Ishikawa (cell line): ENCODE data around the gene DNAJB11.

ENCODE experiments used
- CEBPB ChIP-seq: IDR thresholded peaks from 2 replicates; pipeline ENCODE4 v1.6.1; 2012
- CREB1 ChIP-seq: IDR thresholded peaks from 2 replicates; pipeline ENCODE4 v1.6.1; 2012; ENCODE audit warnings: low read depth
- EGR1 ChIP-seq: IDR thresholded peaks from 2 replicates; pipeline ENCODE4 v1.6.1; 2012
- EP300 ChIP-seq: IDR thresholded peaks from 2 replicates; pipeline ENCODE4 v1.6.1; 2012; ENCODE audit warnings: borderline replicate concordance
- FOXM1 ChIP-seq: IDR thresholded peaks from 2 replicates; pipeline ENCODE4 v1.6.1; 2012; ENCODE audit warnings: low read depth, borderline replicate concordance
- NFIC ChIP-seq: IDR thresholded peaks from 2 replicates; pipeline ENCODE4 v1.6.1; 2012
- RAD21 ChIP-seq: IDR thresholded peaks from 2 replicates; pipeline ENCODE4 v1.6.1; 2012; ENCODE audit warnings: low read depth
- REST ChIP-seq: IDR thresholded peaks from 2 replicates; pipeline ENCODE4 v1.6.1; 2012; ENCODE audit warnings: low read depth, mild to moderate bottlenecking
- TAF1 ChIP-seq: IDR thresholded peaks from 2 replicates; pipeline ENCODE4 v1.6.1; 2012; ENCODE audit warnings: low read depth, mild to moderate bottlenecking
- TCF12 ChIP-seq: IDR thresholded peaks from 2 replicates; pipeline ENCODE4 v1.6.1; 2012; ENCODE audit warnings: low read depth
- TEAD4 ChIP-seq: IDR thresholded peaks from 2 replicates; pipeline ENCODE4 v1.6.1; 2012
- USF1 ChIP-seq: IDR thresholded peaks from 2 replicates; pipeline ENCODE4 v1.6.1; 2012
- YY1 ChIP-seq: IDR thresholded peaks from 2 replicates; pipeline ENCODE4 v1.6.1; 2012; ENCODE audit warnings: low read depth
- ZBTB7A ChIP-seq: IDR thresholded peaks from 2 replicates; pipeline ENCODE4 v1.6.1; 2012; ENCODE audit warnings: low read depth
- TF ChIP-seq, protein P1 (sequence below): IDR thresholded peaks from 2 replicates; pipeline ENCODE4 v1.6.1; 2012

The DNAJB11 gene

GRCh38 chr3:186620213-186621092, 49.9 kb downstream of the DNAJB11 start:
- TF ChIP-seq CREB1 (no peak), FOXM1 (no peak), USF1 (no peak), TCF12 (no peak), EP300 (no peak), TEAD4 (no peak), ZBTB7A (no peak), RAD21 (no peak)

DNA sequence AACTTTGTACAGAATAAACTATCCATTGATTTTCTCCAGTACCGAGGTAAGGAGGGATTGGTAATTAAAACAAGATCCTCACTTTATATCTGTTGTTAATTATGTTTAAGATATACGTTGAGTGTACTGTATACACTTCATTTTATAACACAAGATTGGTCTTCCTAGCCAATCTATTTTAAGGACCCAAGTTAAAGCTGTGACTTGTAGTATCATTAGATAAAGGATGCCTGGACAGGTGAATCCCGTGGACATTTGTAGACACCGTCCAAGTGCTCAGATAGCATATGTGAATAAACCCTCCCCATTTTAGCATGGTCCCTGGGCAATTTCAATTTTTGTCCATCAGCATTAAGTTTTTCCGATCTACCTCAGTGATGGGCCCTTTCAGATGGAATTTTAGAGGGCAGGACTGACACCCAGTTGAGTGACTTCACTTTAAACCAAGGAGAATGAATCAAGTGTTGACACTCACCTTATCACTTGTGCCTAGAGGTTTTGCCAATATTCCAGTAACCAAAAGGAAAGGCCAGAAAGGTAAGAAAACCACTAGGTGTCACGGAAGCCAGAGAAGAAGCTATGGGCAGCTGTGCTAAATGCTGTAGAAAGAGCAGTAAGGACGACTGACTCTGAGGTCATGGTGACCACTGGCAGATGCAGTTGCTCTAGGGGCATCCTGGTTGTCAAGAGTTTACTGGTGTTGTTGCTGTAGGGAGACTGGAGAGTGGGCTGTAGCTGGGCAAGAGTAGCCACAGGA, 51.6 kb downstream of the DNAJB11 start:
- TF ChIP-seq CEBPB (no peak), TEAD4 (no peak), EP300 (no peak), RAD21 (no peak), FOXM1 (no peak), TCF12 (no peak), YY1 (no peak), USF1 (no peak), REST (no peak), NFIC (no peak), EGR1 (no peak), CREB1 (no peak), ZBTB7A (no peak)
- TF ChIP-seq, protein P1, sequence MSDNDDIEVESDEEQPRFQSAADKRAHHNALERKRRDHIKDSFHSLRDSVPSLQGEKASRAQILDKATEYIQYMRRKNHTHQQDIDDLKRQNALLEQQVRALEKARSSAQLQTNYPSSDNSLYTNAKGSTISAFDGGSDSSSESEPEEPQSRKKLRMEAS = no peak

- TF ChIP-seq, protein P1 = no peak
- TF ChIP-seq TAF1 (no peak), CEBPB (no peak), EGR1 (no peak), CREB1 (no peak), RAD21 (no peak), TEAD4 (no peak), EP300 (no peak), REST (no peak), ZBTB7A (no peak)
Measured at GRCh38 chr3:186622651-186623310, 52.3 kb downstream of the DNAJB11 start.

DNA sequence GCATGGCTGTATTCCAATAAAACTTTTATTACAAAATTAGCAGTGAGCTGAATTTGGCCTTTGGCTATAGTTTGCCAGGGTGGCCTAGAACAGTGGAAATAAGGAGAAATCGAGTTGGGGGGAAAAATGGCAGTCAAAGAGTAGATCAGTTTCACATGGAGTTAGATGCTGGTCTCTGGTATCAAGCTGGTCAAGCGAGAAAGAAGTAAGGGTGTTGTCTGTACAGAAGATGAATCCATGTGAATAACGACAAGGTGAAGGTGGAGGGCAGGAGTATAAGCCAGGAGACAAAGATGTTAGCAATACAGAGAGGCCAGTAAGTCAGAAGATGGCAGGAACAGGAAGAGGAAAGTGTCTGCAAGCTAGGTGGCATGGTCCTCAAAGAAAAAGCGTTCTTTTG, 54.1 kb downstream of the DNAJB11 start:
- TF ChIP-seq, protein P1 = no peak
- no peak for TF ChIP-seq TEAD4
- no peak for TF ChIP-seq REST
- no peak for TF ChIP-seq EGR1
- TF ChIP-seq FOXM1 = no peak
- TF ChIP-seq RAD21 = no peak
- TF ChIP-seq TCF12 = no peak
- TF ChIP-seq CEBPB = no peak
- TF ChIP-seq CREB1 = no peak
- TF ChIP-seq ZBTB7A = no peak
- no peak for TF ChIP-seq NFIC
- no peak for TF ChIP-seq YY1
- no peak for TF ChIP-seq USF1
- TF ChIP-seq TAF1 = no peak
